HG03439 (cell line): Measurements from ENCODE around the gene DPY19L2.
"Not testable (repeated sequence)": the region's sequence is repeated elsewhere in the genome, so short reads cannot be mapped to it uniquely, and the experiment has no call there.

Experiments
- ATAC-seq: cut with Tn5 transposase; IDR thresholded peaks from one replicate; pipeline ENCODE4 v1.9.1; 2021; ENCODE audit warnings: mild to moderate bottlenecking, moderate library complexity; ENCODE audit not compliant: unreplicated experiment

The DPY19L2 gene

GRCh38 chr12:63663005-63663404 is 5.3 kb downstream of the DPY19L2 start:
- not testable (repeated sequence) for ATAC-seq

DNA sequence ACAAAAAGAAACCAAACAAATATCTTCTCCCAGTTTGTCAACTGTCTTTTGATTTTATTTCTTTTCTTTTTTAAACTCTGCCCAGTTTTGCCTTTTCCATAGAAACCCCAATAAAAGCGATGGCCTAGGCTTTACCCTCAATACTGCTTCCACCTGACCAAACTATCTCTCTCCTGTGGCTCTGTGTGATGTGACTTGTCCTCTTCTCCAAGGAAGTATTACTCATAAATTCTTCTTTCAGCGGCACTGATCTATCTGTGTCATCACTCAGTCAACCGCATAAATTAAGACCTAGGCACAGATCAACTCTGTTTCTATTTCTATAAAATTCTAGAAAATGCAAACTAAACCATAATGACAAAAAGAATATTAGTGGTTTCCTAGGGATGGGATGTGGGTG is 9.8 kb downstream of the DPY19L2 start:
- not testable (repeated sequence) for ATAC-seq

GRCh38 chr12:63656407-63656806 is 11.9 kb downstream of the DPY19L2 start:
- not testable (repeated sequence) for ATAC-seq

DNA sequence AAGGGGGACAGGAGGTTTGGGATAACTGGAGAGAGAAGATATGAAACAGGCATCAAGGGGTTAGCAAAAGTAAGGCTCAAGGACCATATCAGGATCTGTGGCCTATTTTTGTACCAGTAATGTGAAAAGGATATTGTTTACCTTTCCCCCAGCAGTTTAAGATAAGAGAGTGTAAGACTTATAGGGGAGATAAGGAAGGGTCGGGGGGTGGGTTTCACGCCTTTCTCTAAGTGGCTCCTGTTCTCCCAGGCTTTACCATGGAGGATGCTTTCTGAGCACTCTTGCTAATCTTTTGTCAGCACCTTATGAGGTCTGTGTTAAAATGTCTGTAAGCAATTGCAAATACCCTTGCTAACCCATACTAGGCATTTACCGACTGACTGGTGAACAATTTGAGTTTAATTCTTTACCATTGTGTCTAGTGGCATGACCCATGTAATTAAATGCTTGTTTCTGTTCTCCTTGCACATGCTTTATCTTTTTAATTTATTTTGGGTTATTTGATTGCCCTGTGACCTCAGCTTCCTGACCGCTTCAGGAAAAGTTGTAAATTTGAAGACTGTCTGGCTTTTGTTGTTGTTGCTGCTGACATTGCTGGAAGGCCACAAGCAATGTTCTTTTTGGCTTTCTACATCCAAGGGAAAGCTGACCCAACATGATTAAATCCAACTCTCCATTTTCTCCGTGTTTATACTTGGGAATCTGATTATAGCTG is 12.6 kb downstream of the DPY19L2 start:
- not testable (repeated sequence) for ATAC-seq

GRCh38 chr12:63654481-63654880 is 13.8 kb downstream of the DPY19L2 start:
- not testable (repeated sequence) for ATAC-seq

GRCh38 chr12:63649517-63649916 is 18.8 kb downstream of the DPY19L2 start:
- ATAC-seq, result not testable (repeated sequence)

- ATAC-seq, result not testable (repeated sequence)
These were observed 24.7 kb downstream of the DPY19L2 start for GRCh38 chr12:63643381-63644140.

DNA sequence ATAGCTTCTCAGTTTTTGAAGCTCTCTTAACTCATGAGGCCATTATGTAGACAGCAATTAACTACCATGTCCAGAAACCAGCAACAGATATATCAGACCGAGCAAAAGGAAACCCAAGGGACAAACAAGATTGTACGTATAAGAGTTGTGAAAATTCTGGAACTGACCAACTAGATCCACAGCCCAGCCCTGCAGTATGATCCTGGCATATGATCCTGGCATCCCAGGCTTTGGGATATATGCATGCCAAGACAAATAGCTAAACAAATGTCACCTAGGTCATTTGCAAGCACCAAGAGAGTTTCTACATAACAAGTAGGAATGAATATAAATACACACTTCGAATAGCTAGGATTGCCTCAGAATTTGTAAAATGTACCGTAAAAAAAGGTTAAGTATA is 44.0 kb downstream of the DPY19L2 start:
- not testable (repeated sequence) for ATAC-seq

DNA sequence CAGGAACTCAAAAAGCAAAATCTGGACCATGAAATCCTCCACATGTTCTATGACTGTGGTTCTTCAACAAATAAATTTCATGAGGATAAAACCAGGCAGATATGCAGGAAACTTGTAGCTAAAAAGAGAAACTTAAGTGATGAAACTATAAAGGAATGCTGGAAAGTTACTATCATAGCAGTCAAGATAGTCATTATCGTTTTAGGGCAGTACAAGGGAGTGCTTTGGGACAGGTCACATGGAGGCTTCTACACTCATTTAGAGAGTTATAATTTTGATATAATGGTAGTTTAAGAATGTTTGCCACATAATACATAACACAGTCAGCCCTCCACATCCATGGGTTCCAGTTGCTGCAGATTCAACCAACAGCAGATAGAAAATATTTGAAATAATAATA is 52.7 kb downstream of the DPY19L2 start:
- not testable (repeated sequence) for ATAC-seq

DNA sequence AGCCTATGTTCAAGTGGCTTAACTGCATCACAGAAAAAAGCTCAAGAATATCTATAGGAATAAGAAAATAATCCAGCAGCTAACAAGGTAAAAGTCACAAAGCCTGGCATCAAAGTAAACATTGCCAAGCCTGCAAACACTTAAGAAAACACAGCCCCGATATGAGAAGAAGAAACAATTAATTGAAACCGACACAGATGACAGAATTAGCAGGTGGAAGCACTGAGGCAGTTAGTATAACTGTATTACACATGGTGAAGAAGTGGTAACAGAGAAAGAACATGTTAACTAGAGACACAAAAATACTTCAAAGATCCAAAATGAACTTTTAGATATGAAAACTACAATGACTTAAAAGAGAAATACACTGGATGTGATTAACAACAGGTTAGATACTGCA is 57.0 kb downstream of the DPY19L2 start:
- ATAC-seq, result not testable (repeated sequence)

- not testable (repeated sequence) for ATAC-seq
These were observed 59.0 kb downstream of the DPY19L2 start for GRCh38 chr12:63609281-63609680.

DNA sequence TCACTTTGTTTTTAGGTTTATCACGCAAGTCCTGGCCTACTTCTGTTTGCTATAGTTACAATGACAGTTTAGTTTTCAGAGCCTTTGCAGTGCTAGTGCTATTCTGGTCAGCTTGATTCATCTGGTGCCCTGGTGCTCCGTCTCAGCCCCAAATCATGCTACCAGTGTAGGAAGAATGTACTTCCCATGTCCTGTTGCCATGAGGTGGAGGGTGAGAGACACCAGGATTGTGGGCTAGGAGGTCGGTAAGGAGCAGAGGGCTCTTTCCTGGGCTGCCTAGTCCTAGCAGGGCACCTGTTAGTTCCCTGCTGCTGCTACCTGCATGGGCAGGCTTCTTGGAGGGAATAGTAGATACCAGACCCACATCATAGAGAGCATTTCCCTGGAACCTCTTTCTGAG is 63.3 kb downstream of the DPY19L2 start:
- ATAC-seq, result not testable (repeated sequence)

- not testable (repeated sequence) for ATAC-seq
These were observed 73.5 kb downstream of the DPY19L2 start for GRCh38 chr12:63594828-63595227.

GRCh38 chr12:63584426-63584825 is 83.9 kb downstream of the DPY19L2 start:
- ATAC-seq, result not testable (repeated sequence)

- not testable (repeated sequence) for ATAC-seq
These were observed 85.0 kb downstream of the DPY19L2 start for GRCh38 chr12:63583289-63583688.

- not testable (repeated sequence) for ATAC-seq
These were observed 90.7 kb downstream of the DPY19L2 start for GRCh38 chr12:63577631-63578030.

DNA sequence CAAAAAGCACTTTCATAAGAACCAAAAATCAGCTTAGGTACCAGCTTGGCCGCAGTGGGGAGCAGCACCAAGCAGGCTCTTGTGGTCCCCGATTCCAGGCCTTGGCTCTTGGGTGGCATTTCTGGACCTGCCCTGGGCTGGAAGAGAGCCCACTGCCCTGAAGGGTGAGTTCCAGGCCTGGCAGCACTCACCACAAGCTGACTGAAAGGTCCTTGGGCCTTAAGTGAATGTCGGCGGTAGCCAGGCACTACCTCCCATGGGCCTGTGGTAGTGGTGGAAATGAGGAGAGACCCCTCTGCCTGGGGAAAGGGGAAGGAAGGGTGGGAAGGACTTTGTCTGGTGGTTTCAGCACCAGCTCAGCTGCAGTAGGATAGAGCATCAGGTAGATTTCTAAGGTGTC is 96.3 kb downstream of the DPY19L2 start:
- not testable (repeated sequence) for ATAC-seq

GRCh38 chr12:63558445-63558844 is 109.8 kb downstream of the DPY19L2 start:
- ATAC-seq, result not testable (repeated sequence)

GRCh38 chr12:63551397-63551796 is 116.9 kb downstream of the DPY19L2 start:
- not testable (repeated sequence) for ATAC-seq

DNA sequence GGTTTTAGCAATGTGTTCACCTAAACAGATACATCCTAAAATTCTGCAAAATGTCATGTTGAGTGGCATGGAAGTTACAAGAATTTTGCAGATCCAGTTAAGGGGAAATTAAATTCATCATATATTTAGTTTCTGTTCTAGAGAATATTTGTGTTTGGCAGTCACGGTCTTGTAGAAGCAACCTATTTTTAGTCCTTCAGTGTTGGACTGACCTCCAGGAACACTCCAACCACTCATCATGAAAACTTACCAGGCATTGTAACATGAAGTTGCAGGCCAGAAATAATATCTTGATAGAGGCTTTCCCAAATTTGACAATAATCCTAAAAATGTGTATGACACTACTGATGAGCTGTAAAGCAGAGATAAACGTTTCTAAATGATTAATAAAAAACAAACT is 119.3 kb downstream of the DPY19L2 start:
- ATAC-seq, result not testable (repeated sequence)

GRCh38 chr12:63545298-63545916 is 122.9 kb downstream of the DPY19L2 start:
- not testable (repeated sequence) for ATAC-seq
